ENCODE data around the gene UNC13B. TPM values are rescaled to one million over a fixed set of nuclear protein-coding genes. Genes with fewer than 3 reads are reported as not detected.

UNC13B gene
- total and polyA plus RNA-seq, 2 of the 13 experiments (the other 11 are each of a cell fraction or from before 2014, with no cell fraction given): 14.0 to 18.3 TPM

- TF ChIP-seq STAG1 (CRISPR knock-in tag; IDR thresholded peaks at IDR 0.05) (0 out of 2 replicates have a peak, but pooled peaks have one; percentile 4), KMT2B (CRISPR knock-in tag; IDR thresholded peaks at IDR 0.05) (peak; percentile 57; the same call in 1 of the 2 replicates), ZFX (CRISPR knock-in tag; IDR thresholded peaks at IDR 0.05; ENCODE audit: low read depth) (peak; percentile 21; the same call in 1 of the 2 replicates), ARHGAP35 (CRISPR knock-in tag; IDR thresholded peaks at IDR 0.05; ENCODE audit: borderline replicate concordance) (no peak), CEBPB (IDR thresholded peaks at IDR 0.05; ENCODE audit: borderline replicate concordance, low read depth, low read length) (peak; percentile 57; the same call in 1 of the 2 replicates), ZBTB49 (CRISPR knock-in tag; IDR thresholded peaks at IDR 0.05; ENCODE audit: borderline replicate concordance) (no peak), SOX5 (CRISPR knock-in tag; IDR thresholded peaks at IDR 0.05; ENCODE audit: borderline replicate concordance) (peak; percentile 55; the same call in 1 of the 2 replicates), ZSCAN12 (CRISPR knock-in tag; IDR thresholded peaks at IDR 0.05) (no peak), CREM (IDR thresholded peaks at IDR 0.05) (peak; percentile 49; the same call in 1 of the 2 replicates), CREM (CRISPR knock-in tag; IDR thresholded peaks at IDR 0.05) (no peak), U2AF2 (IDR thresholded peaks at IDR 0.05; ENCODE audit: low read depth, low read length) (no peak), YEATS4 (CRISPR knock-in tag; IDR thresholded peaks at IDR 0.05; ENCODE audit: borderline replicate concordance) (no peak), HNF4A (CRISPR knock-in tag; IDR thresholded peaks at IDR 0.05) (no peak), GATAD2A (CRISPR knock-in tag; IDR thresholded peaks at IDR 0.05) (peak; percentile 63; the same call in 1 of the 2 replicates), ZSCAN29 (CRISPR knock-in tag; conservative IDR thresholded peaks at IDR 0.05) (peak; percentile 95), E2F5 (CRISPR knock-in tag; conservative IDR thresholded peaks at IDR 0.05) (no peak), IRF1 (CRISPR knock-in tag; IDR thresholded peaks at IDR 0.05; ENCODE audit: low read depth) (no peak), SOX6 (IDR thresholded peaks at IDR 0.05) (no peak), SOX6 (CRISPR knock-in tag; IDR thresholded peaks at IDR 0.05) (peak; percentile 32; the same call in 1 of the 2 replicates), CBX1 (IDR thresholded peaks at IDR 0.05; ENCODE audit: low read depth) (no peak), ZNF619 (CRISPR knock-in tag; IDR thresholded peaks at IDR 0.05) (no peak), FOXP4 (CRISPR knock-in tag; IDR thresholded peaks at IDR 0.05) (peak; percentile 23; the same call in 1 of the 2 replicates), ZNF160 (CRISPR knock-in tag; IDR thresholded peaks at IDR 0.05) (no peak), MAX (IDR thresholded peaks at IDR 0.05) (no peak), ZNF414 (CRISPR knock-in tag; IDR thresholded peaks at IDR 0.05) (0 out of 2 replicates have a peak, but pooled peaks have one; percentile 35)
Measured at GRCh38 chr9:35257986-35258659, 96.3 kb downstream of the UNC13B start (continued).
